HepG2 (cell line): ENCODE measurements around the gene FAM210A.
"Not testable (repeated sequence)": the region's sequence is repeated elsewhere in the genome, so short reads cannot be mapped to it uniquely, and the experiment has no call there.

ENCODE experiments used
- MAFF ChIP-seq: IDR thresholded peaks from 2 replicates; pipeline ENCODE4 v1.6.1; 2011; ENCODE audit warnings: low read depth, low read length, improper control_type of control experiment
- ZNF224 ChIP-seq: sonication (generic); formaldehyde crosslinking; IDR thresholded peaks from 2 replicates; pipeline ENCODE4 v1.5.0; 2020; ENCODE audit warnings: mild to moderate bottlenecking, missing genetic modification reagents
- ZNF780A ChIP-seq: sonication (generic); formaldehyde crosslinking; IDR thresholded peaks from 2 replicates; pipeline ENCODE4 v1.8.0; 2022; ENCODE audit warnings: mild to moderate bottlenecking, missing genetic modification reagents, moderate library complexity
- TF ChIP-seq, protein P1 (sequence below): sonication (generic); formaldehyde crosslinking; IDR thresholded peaks from 2 replicates; pipeline ENCODE4 v1.5.0; 2020; ENCODE audit warnings: mild to moderate bottlenecking, missing genetic modification reagents, moderate library complexity
- TF ChIP-seq, protein P2 (sequence below): sonication (generic); formaldehyde crosslinking; IDR thresholded peaks from 2 replicates; pipeline ENCODE4 v1.4.0; 2020; ENCODE audit warnings: missing genetic modification reagents
- TF ChIP-seq, protein P3 (sequence below): sonication (generic); formaldehyde crosslinking; IDR thresholded peaks from 2 replicates; pipeline ENCODE4 v1.4.0; 2020; ENCODE audit warnings: missing genetic modification reagents
- TF ChIP-seq, protein P4 (sequence below): sonication (generic); formaldehyde crosslinking; IDR thresholded peaks from 2 replicates; pipeline ENCODE4 v1.4.0; 2020; ENCODE audit warnings: missing genetic modification reagents, mild to moderate bottlenecking, borderline replicate concordance

DNA sequence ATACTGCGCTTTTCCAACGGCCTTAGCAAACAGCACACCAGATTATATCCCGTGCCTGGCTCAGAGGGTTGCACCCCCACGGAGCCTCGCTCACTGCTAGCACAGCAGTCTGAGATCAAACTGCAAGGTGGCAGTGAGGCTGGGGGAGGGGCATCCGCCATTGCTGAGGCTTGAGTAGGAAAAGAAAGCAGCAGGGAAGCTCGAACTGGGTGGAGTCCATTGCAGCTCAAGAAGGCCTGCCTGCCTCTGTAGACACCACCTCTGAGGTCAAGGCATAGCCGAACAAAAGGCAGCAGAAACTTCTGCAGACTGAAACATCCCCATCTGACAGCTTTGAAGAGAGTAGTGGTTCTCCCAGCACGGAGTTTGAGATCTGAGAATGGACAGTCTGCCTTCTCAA is 36.3 kb downstream of the FAM210A start:
- TF ChIP-seq, protein P1, sequence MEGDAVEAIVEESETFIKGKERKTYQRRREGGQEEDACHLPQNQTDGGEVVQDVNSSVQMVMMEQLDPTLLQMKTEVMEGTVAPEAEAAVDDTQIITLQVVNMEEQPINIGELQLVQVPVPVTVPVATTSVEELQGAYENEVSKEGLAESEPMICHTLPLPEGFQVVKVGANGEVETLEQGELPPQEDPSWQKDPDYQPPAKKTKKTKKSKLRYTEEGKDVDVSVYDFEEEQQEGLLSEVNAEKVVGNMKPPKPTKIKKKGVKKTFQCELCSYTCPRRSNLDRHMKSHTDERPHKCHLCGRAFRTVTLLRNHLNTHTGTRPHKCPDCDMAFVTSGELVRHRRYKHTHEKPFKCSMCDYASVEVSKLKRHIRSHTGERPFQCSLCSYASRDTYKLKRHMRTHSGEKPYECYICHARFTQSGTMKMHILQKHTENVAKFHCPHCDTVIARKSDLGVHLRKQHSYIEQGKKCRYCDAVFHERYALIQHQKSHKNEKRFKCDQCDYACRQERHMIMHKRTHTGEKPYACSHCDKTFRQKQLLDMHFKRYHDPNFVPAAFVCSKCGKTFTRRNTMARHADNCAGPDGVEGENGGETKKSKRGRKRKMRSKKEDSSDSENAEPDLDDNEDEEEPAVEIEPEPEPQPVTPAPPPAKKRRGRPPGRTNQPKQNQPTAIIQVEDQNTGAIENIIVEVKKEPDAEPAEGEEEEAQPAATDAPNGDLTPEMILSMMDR, result not testable (repeated sequence)
- TF ChIP-seq, protein P2, sequence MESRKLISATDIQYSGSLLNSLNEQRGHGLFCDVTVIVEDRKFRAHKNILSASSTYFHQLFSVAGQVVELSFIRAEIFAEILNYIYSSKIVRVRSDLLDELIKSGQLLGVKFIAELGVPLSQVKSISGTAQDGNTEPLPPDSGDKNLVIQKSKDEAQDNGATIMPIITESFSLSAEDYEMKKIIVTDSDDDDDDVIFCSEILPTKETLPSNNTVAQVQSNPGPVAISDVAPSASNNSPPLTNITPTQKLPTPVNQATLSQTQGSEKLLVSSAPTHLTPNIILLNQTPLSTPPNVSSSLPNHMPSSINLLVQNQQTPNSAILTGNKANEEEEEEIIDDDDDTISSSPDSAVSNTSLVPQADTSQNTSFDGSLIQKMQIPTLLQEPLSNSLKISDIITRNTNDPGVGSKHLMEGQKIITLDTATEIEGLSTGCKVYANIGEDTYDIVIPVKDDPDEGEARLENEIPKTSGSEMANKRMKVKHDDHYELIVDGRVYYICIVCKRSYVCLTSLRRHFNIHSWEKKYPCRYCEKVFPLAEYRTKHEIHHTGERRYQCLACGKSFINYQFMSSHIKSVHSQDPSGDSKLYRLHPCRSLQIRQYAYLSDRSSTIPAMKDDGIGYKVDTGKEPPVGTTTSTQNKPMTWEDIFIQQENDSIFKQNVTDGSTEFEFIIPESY (CRISPR knock-in tag), result not testable (repeated sequence)
- TF ChIP-seq MAFF; ZNF224 (CRISPR knock-in tag); ZNF780A (CRISPR knock-in tag): not testable (repeated sequence)
- TF ChIP-seq, protein P3, sequence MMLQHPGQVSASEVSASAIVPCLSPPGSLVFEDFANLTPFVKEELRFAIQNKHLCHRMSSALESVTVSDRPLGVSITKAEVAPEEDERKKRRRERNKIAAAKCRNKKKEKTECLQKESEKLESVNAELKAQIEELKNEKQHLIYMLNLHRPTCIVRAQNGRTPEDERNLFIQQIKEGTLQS (CRISPR knock-in tag), result not testable (repeated sequence)
- TF ChIP-seq, protein P4, sequence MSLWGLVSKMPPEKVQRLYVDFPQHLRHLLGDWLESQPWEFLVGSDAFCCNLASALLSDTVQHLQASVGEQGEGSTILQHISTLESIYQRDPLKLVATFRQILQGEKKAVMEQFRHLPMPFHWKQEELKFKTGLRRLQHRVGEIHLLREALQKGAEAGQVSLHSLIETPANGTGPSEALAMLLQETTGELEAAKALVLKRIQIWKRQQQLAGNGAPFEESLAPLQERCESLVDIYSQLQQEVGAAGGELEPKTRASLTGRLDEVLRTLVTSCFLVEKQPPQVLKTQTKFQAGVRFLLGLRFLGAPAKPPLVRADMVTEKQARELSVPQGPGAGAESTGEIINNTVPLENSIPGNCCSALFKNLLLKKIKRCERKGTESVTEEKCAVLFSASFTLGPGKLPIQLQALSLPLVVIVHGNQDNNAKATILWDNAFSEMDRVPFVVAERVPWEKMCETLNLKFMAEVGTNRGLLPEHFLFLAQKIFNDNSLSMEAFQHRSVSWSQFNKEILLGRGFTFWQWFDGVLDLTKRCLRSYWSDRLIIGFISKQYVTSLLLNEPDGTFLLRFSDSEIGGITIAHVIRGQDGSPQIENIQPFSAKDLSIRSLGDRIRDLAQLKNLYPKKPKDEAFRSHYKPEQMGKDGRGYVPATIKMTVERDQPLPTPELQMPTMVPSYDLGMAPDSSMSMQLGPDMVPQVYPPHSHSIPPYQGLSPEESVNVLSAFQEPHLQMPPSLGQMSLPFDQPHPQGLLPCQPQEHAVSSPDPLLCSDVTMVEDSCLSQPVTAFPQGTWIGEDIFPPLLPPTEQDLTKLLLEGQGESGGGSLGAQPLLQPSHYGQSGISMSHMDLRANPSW (CRISPR knock-in tag), result not testable (repeated sequence)
